ENCODE data around the gene SEMA6D.

The SEMA6D gene

GRCh38 chr15:47788685-47789084 is 71.4 kb downstream of the SEMA6D start:
- DNase-seq (no peak), ATAC-seq (no peak)

- ATAC-seq (no peak), DNase-seq (no peak)
Observed at GRCh38 chr15:47791161-47791560, 73.9 kb downstream of the SEMA6D start.

GRCh38 chr15:47792231-47792630 is 74.9 kb downstream of the SEMA6D start:
- ATAC-seq = no peak

GRCh38 chr15:47794252-47794914 is 77.1 kb downstream of the SEMA6D start:
- ATAC-seq = no peak

More at GRCh38 chr15:47792231-47792630, 74.9 kb downstream of the SEMA6D start:
- DNase-seq = no peak

GRCh38 chr15:47795864-47796263 is 78.6 kb downstream of the SEMA6D start:
- DNase-seq (no peak), ATAC-seq (no peak)

More at GRCh38 chr15:47794252-47794914, 77.1 kb downstream of the SEMA6D start:
- no peak for DNase-seq

GRCh38 chr15:47796339-47796738 is 79.0 kb downstream of the SEMA6D start:
- no peak for ATAC-seq
- no peak for DNase-seq

GRCh38 chr15:47796830-47797229 is 79.5 kb downstream of the SEMA6D start:
- DNase-seq = no peak
- no peak for ATAC-seq

GRCh38 chr15:47801522-47801921 is 84.2 kb downstream of the SEMA6D start:
- ATAC-seq = no peak
- no peak for DNase-seq

- DNase-seq (no peak), ATAC-seq (no peak)
Observed at GRCh38 chr15:47802216-47802615, 84.9 kb downstream of the SEMA6D start.

- ATAC-seq = no peak
- no peak for DNase-seq
Observed at GRCh38 chr15:47803767-47804166, 86.5 kb downstream of the SEMA6D start.

- DNase-seq (no peak), ATAC-seq (no peak)
Observed at GRCh38 chr15:47804733-47805132, 87.4 kb downstream of the SEMA6D start.

GRCh38 chr15:47806008-47806407 is 88.7 kb downstream of the SEMA6D start:
- ATAC-seq (no peak), DNase-seq (no peak)

- DNase-seq (no peak), ATAC-seq (no peak)
Observed at GRCh38 chr15:47811172-47811571, 93.9 kb downstream of the SEMA6D start.

GRCh38 chr15:47812470-47812999 is 95.2 kb downstream of the SEMA6D start:
- no peak for DNase-seq
- no peak for ATAC-seq

GRCh38 chr15:47813748-47814384 is 96.6 kb downstream of the SEMA6D start:
- ATAC-seq (no peak), DNase-seq (no peak)

- ATAC-seq (no peak), DNase-seq (no peak)
Observed at GRCh38 chr15:47814620-47815019, 97.3 kb downstream of the SEMA6D start.

- DNase-seq (no peak), ATAC-seq (no peak)
Observed at GRCh38 chr15:47817969-47818548, 100.8 kb downstream of the SEMA6D start.

- no peak for DNase-seq
- no peak for ATAC-seq
Observed at GRCh38 chr15:47819158-47819557, 101.9 kb downstream of the SEMA6D start.

- no peak for DNase-seq
- ATAC-seq = no peak
Observed at GRCh38 chr15:47820057-47820746, 102.9 kb downstream of the SEMA6D start.

GRCh38 chr15:47820747-47821319 is 103.5 kb downstream of the SEMA6D start:
- no peak for DNase-seq
- no peak for ATAC-seq

- DNase-seq (no peak), ATAC-seq (no peak)
Observed at GRCh38 chr15:47822048-47822447, 104.7 kb downstream of the SEMA6D start.

Measured in stimulated activated naive CD8-positive, alpha-beta T cell treated with anti-CD3 and anti-CD28 coated beads, Interleukin-15, Interleukin-2, amounts not matched to agents 100 U/mL and 50 U/mL, for 24 hours (primary cell).